Uterus (tissue), 4 donors: ENCODE results near the gene KIF26B. TPM values are rescaled to one million over a fixed set of nuclear protein-coding genes. Genes with fewer than 3 reads are reported as not detected.

ENCODE experiments used
- DNase-seq, 2 donors: peaks; one replicate each; pipeline ENCODE4 v3.0.0-alpha.2; 2019 to 2020
- H3K27ac ChIP-seq, 2 donors: fragments of 200-600 bp; sonication (generic); 1 replicate in 1 of 2; 2 replicates in 1 of 2; pipeline ENCODE4 v1.5.1; 2016 to 2018
- H3K27me3 ChIP-seq, 2 donors: fragments of 200-600 bp; sonication (generic); one replicate each; pipeline ENCODE4 v1.5.1; 2018 to 2019; ENCODE audit warnings: control low read depth in 1 of 2
- H3K36me3 ChIP-seq, 2 donors: fragments of 200-600 bp; sonication (generic); one replicate each; pipeline ENCODE4 v1.5.1; 2019; ENCODE audit warnings: control low read depth in 1 of 2
- H3K4me1 ChIP-seq, 2 donors: fragments of 200-600 bp; sonication (generic); one replicate each; pipeline ENCODE4 v1.5.1; 2018 to 2019; ENCODE audit warnings: control low read depth in 1 of 2
- H3K4me3 ChIP-seq, 2 donors: fragments of 200-600 bp; sonication (generic); 1 replicate in 1 of 2; 2 replicates in 1 of 2; pipeline ENCODE4 v1.5.1; 2018 to 2019; ENCODE audit warnings: mild to moderate bottlenecking in 1 of 2
- H3K9me3 ChIP-seq, 2 donors: fragments of 200-600 bp; sonication (generic); one replicate each; pipeline ENCODE4 v1.5.1; 2019; ENCODE audit warnings: control low read depth in 1 of 2
- POLR2A ChIP-seq, 2 donors: fragments of 450-650 bp; IDR thresholded peaks; one replicate each; pipeline ENCODE4 v1.6.1; 2016; ENCODE audit warnings: antibody characterized with exemption in 2 of 2, mild to moderate bottlenecking in 1 of 2, moderate library complexity in 1 of 2
- intact Hi-C: fragments of 100-400 bp; cut with DNase I; formaldehyde crosslinking; loops from one replicate; pipeline ENCODE4 v1.15.1; 2023; ENCODE audit warnings: low total_unique reads
- total RNA-seq, 4 donors: library from RNA; depleted of rRNA in 3 of 4; stranded (reverse); fragments of >200 nt in 3 of 4; gene quantifications; one replicate each; pipeline versions ENCODE4 v1.1.0 to v1.2.4, GENCODE V29; 2014 to 2023
- TF ChIP-seq, protein P1 (sequence below), 4 experiments: fragments of 200-600 bp in 2 of 4; fragments of 450-650 bp in 2 of 4; sonication (generic) in 2 of 4; IDR thresholded peaks; one replicate each; pipeline ENCODE4 v1.5.1; 2016 to 2019; ENCODE audit warnings: antibody characterized with exemption in 4 of 4, mild to moderate bottlenecking in 2 of 4, moderate library complexity in 1 of 4
- donor health status: DM: yes; HTN: yes; CAD: no.

Gene KIF26B
- total RNA-seq, 4 donors from 2014 or later: 0.27 to 17.4 (median 1.3) TPM; not detected in 1

GRCh38 chr1:245420926-245421325, 266.1 kb downstream of the KIF26B start:
- Histone ChIP-seq H3K9me3 (no peaks in the 10 kb centered on the region), H3K4me1 (no peaks in the 10 kb centered on the region), H3K27ac (no peak overlapping the region), H3K36me3 (no peaks in the 10 kb centered on the region), H3K4me3 (no peak overlapping the region), H3K27me3 (no peaks in the 10 kb centered on the region)
- TF ChIP-seq, protein P1, sequence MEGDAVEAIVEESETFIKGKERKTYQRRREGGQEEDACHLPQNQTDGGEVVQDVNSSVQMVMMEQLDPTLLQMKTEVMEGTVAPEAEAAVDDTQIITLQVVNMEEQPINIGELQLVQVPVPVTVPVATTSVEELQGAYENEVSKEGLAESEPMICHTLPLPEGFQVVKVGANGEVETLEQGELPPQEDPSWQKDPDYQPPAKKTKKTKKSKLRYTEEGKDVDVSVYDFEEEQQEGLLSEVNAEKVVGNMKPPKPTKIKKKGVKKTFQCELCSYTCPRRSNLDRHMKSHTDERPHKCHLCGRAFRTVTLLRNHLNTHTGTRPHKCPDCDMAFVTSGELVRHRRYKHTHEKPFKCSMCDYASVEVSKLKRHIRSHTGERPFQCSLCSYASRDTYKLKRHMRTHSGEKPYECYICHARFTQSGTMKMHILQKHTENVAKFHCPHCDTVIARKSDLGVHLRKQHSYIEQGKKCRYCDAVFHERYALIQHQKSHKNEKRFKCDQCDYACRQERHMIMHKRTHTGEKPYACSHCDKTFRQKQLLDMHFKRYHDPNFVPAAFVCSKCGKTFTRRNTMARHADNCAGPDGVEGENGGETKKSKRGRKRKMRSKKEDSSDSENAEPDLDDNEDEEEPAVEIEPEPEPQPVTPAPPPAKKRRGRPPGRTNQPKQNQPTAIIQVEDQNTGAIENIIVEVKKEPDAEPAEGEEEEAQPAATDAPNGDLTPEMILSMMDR (IDR thresholded peaks at IDR 0.05): no peak
- TF ChIP-seq POLR2A (IDR thresholded peaks at IDR 0.05): no peak
- no peak for DNase-seq
- intact Hi-C loops: no loop called here

GRCh38 chr1:245428681-245429080, 273.9 kb downstream of the KIF26B start:
- no peak for DNase-seq
- no peaks in the 10 kb centered on the region for H3K9me3 ChIP-seq
- H3K27me3 ChIP-seq: no peaks in the 10 kb centered on the region
- H3K4me1 ChIP-seq: no peaks in the 10 kb centered on the region
- intact Hi-C loops: no loop called here
- H3K36me3 ChIP-seq: no peaks in the 10 kb centered on the region
- no peak for TF ChIP-seq POLR2A (IDR thresholded peaks at IDR 0.05)
- TF ChIP-seq, protein P1 (IDR thresholded peaks at IDR 0.05): no peak
- H3K27ac ChIP-seq: no peak overlapping the region
- H3K4me3 ChIP-seq: no peak overlapping the region

DNA sequence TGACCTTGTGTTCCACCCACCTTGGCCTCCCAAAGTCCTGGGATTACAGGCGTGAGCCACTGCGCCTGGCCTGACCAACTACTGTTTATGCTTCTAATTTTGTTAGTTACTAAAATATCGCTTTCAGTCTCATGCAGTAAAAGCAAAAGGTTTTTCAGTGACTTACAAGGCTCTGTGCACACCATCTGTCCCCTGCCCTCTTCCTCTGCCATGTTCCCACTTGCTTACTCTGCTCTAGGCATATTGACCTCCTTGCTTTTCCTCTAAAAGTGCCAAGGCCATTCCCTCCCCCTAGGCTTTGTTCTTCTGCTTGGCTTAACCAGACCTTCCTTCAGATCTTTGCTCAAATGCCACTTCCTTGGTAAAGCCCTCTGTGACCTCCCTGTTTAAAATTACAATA, 276.9 kb downstream of the KIF26B start:
- Histone ChIP-seq H3K9me3 (no peaks in the 10 kb centered on the region), H3K27me3 (no peaks in the 10 kb centered on the region), H3K4me1 (no peaks in the 10 kb centered on the region), H3K36me3 (no peaks in the 10 kb centered on the region), H3K4me3 (no peak overlapping the region), H3K27ac (no peak overlapping the region)
- TF ChIP-seq POLR2A (IDR thresholded peaks at IDR 0.05): no peak
- TF ChIP-seq, protein P1 (IDR thresholded peaks at IDR 0.05): no peak
- intact Hi-C loops: no loop called here
- no peak for DNase-seq

- Histone ChIP-seq H3K27ac (no peak overlapping the region), H3K4me3 (no peak overlapping the region), H3K36me3 (no peaks in the 10 kb centered on the region), H3K9me3 (no peaks in the 10 kb centered on the region), H3K27me3 (no peaks in the 10 kb centered on the region), H3K4me1 (no peaks in the 10 kb centered on the region)
- intact Hi-C loops: no loop called here
- no peak for DNase-seq
- TF ChIP-seq, protein P1 (IDR thresholded peaks at IDR 0.05): no peak
Measured at GRCh38 chr1:245432228-245432875, 277.6 kb downstream of the KIF26B start.

DNA sequence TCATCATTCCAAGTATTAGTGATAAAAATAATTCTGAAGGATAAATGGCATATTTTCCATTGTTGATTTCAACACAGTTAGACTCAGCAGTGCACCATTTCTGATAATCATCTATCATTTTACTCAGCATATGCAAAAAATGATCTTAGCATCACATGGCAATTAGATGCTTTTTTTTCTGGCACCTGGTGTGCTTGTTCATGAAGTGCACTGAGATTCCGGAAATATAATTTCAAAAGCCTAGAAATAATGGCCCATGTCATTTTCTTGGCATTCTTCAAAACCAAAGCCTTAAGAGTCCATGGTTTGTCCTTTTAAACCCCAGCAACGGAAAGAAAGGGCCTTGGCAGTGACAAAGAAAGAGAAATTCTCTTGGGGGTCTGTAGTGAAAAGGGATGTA, 278.8 kb downstream of the KIF26B start:
- no peaks in the 10 kb centered on the region for H3K9me3 ChIP-seq
- no peak overlapping the region for H3K4me3 ChIP-seq
- no peaks in the 10 kb centered on the region for H3K36me3 ChIP-seq
- TF ChIP-seq POLR2A (IDR thresholded peaks at IDR 0.05): no peak
- TF ChIP-seq, protein P1 (IDR thresholded peaks at IDR 0.05): no peak
- intact Hi-C loops: no loop called here
- H3K27me3 ChIP-seq: no peaks in the 10 kb centered on the region
- no peaks in the 10 kb centered on the region for H3K4me1 ChIP-seq
- DNase-seq: no peak
- no peak overlapping the region for H3K27ac ChIP-seq
